Posterior cingulate gyrus (tissue), 11 donors: ENCODE results near the gene TIMM9.
"Not testable (repeated sequence)": the region's sequence is repeated elsewhere in the genome, so short reads cannot be mapped to it uniquely, and the experiment has no call there.

Source experiments
- DNase-seq, 10 donors: peaks; one replicate each; pipeline versions ENCODE4 v3.0.0 to v3.0.0-alpha.2; 2020 to 2021; ENCODE audit warnings: mixed read lengths in 3 of 10
- intact Hi-C: fragments of 100-400 bp; cut with DNase I; formaldehyde crosslinking; loops from one replicate; pipeline ENCODE4 v1.15.1; 2023

Gene TIMM9

GRCh38 chr14:58401587-58401986 is 25.7 kb downstream of the TIMM9 start:
- no peak for DNase-seq
- intact Hi-C loops: no loop called here

DNA sequence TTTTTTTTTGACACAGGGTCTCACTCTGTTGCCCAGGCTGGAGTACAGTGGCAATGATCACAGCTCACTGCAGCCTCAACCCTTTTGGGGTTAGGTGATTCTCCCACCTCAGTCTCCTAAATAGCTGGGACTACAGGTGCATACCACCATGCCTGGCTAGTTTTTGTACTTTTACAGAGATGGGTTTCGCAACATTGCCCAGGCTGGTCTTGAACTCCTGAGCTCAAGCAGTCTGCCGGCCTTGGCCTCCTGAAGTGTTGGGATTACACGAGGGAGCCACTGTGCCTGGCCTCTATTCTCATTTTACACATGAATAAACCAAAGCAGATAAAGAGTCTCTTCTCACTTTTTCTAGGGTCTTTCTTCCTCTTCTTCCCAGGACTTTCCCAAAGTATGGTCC is 28.4 kb downstream of the TIMM9 start:
- intact Hi-C loops: no loop called here

GRCh38 chr14:58398495-58398894 is 28.8 kb downstream of the TIMM9 start:
- DNase-seq: no peak
- intact Hi-C loops: no loop called here

More for the DNA sequence above, 28.4 kb downstream of the TIMM9 start:
- DNase-seq: no peak

DNA sequence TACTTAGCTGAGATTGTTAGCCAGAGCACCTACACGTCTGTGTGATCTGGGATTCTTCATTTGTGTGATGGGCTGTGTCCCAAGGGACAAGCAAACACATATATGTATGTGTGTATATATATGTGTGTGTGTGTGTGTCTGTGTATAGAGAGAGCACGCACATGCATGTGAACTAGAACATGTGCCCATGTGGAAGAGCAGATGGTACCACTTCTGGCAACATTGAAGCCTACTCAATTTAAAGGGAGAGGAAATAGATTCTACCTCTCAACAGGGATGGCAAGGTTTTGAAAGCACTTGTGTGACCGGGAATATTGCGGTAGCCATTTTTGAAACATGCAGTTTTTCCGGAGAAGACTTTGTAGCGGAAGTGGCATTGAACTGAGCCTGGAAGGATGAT is 30.2 kb downstream of the TIMM9 start:
- DNase-seq: no peak
- intact Hi-C loops: no loop called here

DNA sequence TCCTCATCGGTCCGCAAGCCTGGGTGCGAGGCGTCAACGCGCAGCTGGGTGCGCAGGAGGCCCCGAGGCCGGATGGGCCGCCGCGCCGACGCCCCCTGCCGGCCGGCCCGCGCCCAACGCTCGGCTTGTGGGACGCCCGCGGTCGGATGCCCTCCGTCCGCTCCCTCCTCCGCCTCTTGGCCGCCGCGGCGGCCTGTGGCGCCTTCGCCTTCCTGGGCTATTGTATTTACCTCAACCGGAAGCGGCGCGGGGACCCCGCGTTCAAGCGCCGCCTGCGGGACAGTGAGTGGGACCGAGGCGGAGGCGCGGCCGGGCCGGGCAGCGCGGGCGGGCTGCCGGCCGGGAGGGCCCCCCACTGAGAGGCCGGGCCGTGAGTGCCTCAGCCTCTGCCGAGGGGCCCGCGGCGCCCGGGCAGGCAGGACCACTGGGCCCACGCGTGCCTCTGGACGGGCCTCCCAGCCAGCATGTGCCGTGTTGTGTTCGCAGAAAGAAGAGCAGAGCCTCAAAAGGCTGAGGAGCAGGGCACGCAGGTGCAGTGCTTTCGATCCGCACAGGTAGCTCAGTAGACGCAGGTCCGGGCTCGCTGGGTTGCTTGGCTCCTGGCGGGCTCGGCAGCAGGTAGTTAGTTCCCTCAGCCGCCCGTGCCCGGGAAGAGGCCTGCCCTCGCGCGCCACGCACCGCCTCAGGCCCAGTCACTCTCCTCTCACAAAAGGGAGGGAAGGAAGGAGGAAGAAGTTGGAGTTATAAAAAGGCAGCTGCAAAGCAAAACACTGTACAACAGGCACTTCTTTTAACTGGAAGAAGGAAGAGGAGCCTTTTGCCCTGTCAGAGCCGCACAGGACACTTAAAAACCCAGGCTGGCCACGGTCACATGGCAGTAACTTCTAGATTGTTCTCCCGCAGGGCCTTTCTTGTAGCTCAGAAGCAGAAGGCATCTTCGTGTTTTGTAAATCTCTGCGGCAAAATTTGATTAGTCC is 31.2 kb downstream of the TIMM9 start, which contains the start of gene TOMM20L:
TOMM20L (plus strand) TSS at position 119 of the 977 bp plus-strand sequence; CDS start at position 147, 28 bp downstream.
- DNase-seq: peak in 9 of 10 donors; percentile 17 to 89 (median 36)
- intact Hi-C loops: no loop called here

DNA sequence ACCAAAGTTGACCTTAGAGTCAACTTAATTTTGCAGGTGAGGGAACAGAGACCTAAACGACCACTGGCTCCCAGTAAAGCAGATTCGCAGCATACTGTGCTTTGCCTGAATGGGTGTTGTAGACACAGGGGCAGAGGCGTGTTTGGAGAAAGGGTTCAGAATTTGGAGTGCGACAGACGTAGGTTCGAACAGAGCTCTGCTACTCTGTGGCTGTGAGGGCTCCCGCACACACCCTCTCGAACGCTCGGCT is 31.8 kb downstream of the TIMM9 start:
- intact Hi-C loops: no loop called here
- DNase-seq: no peak

- DNase-seq: no peak
- intact Hi-C loops: no loop called here
Observed at GRCh38 chr14:58390830-58391229, 36.5 kb downstream of the TIMM9 start.

DNA sequence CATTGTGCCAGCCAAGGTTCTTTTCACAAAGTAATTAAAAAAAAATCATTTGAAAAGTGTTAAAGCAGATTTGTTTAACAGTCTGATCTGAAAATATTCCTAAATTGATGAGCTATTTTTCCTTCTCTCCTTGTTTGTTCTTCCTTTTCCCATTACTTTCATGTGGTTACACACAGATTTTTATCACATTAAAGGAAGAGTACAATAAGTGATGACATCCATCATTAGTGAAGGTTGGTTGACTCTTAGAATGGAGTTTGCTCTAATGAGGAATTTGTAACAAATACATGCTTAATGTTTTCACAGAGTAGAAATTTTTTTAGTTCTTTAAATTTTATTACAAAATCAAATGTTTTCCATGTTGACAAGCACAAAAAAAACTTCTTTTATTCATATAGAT is 50.5 kb downstream of the TIMM9 start:
- intact Hi-C loops: no loop called here
- DNase-seq: no peak

DNA sequence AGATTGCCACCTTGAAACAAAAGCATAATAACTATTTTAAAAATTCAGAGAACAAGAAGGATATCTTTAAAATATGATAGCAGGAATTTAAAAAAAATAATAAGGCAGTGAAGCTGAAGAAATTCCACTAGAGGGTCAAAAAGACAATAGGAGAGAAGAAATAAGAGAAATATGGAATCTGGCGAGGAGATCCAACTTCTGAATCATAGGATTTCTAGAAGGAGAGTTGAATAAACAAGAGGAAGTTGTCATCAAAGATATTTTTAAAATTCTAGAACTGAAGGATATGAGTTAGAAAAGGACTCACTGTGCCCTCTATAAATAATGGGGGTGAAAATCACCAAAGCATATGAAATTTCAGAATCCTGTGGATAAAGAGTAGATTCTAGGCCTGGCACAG is 58.4 kb downstream of the TIMM9 start:
- intact Hi-C loops: no loop called here
- no peak for DNase-seq

DNA sequence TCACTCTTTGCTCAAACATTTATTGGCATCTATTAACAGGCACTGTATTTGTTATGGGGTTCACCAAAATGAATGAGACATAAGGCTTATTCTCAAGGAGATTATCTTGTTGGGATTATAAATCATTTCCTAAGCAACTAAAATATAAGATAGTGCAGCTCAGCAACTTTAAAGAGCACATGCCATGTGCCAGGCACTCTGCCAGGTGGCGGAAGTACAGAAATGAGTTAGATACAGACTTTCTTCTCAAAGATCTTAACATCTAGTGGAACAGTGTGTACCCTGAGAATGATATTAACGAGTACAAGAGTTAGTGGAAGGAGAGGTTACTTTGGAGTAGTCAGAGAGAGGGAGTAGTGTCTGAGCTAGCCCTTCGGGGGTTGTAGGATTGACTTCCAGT is 60.0 kb downstream of the TIMM9 start:
- intact Hi-C loops: no loop called here
- no peak for DNase-seq

- DNase-seq: no peak
- intact Hi-C loops: loop anchor here (2.0 kb wide), 1 partner anchor 258 kb away; no protein-coding TSS in a partner anchor
Observed at GRCh38 chr14:58364316-58364715, 63.0 kb downstream of the TIMM9 start.

- DNase-seq: no peak
- intact Hi-C loops: no loop called here
Observed at GRCh38 chr14:58362798-58363412, 64.4 kb downstream of the TIMM9 start.

DNA sequence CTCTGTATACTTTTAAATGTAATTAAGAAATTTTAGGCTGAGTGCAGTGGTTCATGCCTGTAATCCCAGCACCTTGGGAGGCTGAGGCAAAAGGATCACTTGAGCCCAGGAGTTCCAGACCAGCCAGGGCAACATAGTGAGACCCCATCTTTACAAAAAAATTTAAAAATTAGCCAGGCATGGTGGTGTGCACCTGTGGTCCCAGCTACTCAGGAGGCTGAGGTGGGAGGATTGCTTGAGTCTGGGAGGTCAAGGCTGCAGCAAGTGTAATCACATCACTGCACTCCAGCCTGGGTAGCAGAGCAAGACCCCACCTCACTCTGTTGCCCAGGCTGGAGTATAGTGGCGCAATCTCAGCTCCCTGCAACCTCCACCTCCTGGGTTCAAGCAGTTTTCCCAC is 65.1 kb downstream of the TIMM9 start:
- DNase-seq, intact Hi-C loops: not testable (repeated sequence)
